NCI-H1436 (cell line): Measurements from ENCODE around the gene THYN1.
"Not testable (repeated sequence)": the region's sequence is repeated elsewhere in the genome, so short reads cannot be mapped to it uniquely, and the experiment has no call there.

Source experiments
- DNase-seq: peaks from one replicate; lab custom pipeline; 2025; lab: John Stamatoyannopoulos, UW

THYN1 gene

GRCh38 chr11:134275188-134275533 is 22.0 kb upstream of the THYN1 start:
- no peak for DNase-seq

- no peak for DNase-seq
Observed at GRCh38 chr11:134273317-134273712, 20.2 kb upstream of the THYN1 start.

GRCh38 chr11:134272381-134273316 is 19.5 kb upstream of the THYN1 start:
- DNase-seq, result no peak

GRCh38 chr11:134271978-134272377 is 18.8 kb upstream of the THYN1 start:
- no peak for DNase-seq

GRCh38 chr11:134270250-134270714 is 17.1 kb upstream of the THYN1 start:
- DNase-seq, result no peak

- no peak for DNase-seq
Observed at GRCh38 chr11:134267966-134268365, 14.8 kb upstream of the THYN1 start.

GRCh38 chr11:134267461-134267860 is 14.3 kb upstream of the THYN1 start:
- DNase-seq, result no peak

- DNase-seq, result no peak
Observed at GRCh38 chr11:134266841-134267251, 13.7 kb upstream of the THYN1 start.

- DNase-seq, result no peak
Observed at GRCh38 chr11:134266440-134266839, 13.3 kb upstream of the THYN1 start.

- DNase-seq, result no peak
Observed at GRCh38 chr11:134264966-134265764, 12.0 kb upstream of the THYN1 start.

- peak; percentile 12 for DNase-seq
Observed at GRCh38 chr11:134261626-134262488, 8.7 kb upstream of the THYN1 start.

- no peak for DNase-seq
Observed at GRCh38 chr11:134260983-134261382, 7.8 kb upstream of the THYN1 start.

- DNase-seq, result no peak
Observed at GRCh38 chr11:134260503-134260902, 7.4 kb upstream of the THYN1 start.

- no peak for DNase-seq
Observed at GRCh38 chr11:134258577-134258976, 5.4 kb upstream of the THYN1 start.

- no peak for DNase-seq
Observed at GRCh38 chr11:134257101-134257500, 3.9 kb upstream of the THYN1 start.

GRCh38 chr11:134255184-134255561 is 2.0 kb upstream of the THYN1 start:
- DNase-seq, result not testable (repeated sequence)

- DNase-seq, result no peak
Observed at GRCh38 chr11:134254433-134255183, 1.5 kb upstream of the THYN1 start.

- DNase-seq, result no peak
Observed at GRCh38 chr11:134252346-134253187, 585 bp downstream of the THYN1 start.

- no peak for DNase-seq
Observed at GRCh38 chr11:134250675-134251074, 2.5 kb downstream of the THYN1 start.

GRCh38 chr11:134250246-134250645 is 2.9 kb downstream of the THYN1 start:
- no peak for DNase-seq
